Nephron (organoid): ENCODE data around the gene PHAF1.
A peak's percentile ranks its signal among the peaks of the same experiment; 100 is the strongest.

Experiments
- H3K27ac Mint-ChIP-seq, 3 experiments: 2 replicates each; pipeline ENCODE4 v1.8.0; 2020; ENCODE audit warnings: mixed read lengths in 3 of 3, mild to moderate bottlenecking in 2 of 3, moderate library complexity in 1 of 3
- H3K27me3 Mint-ChIP-seq: 2 replicates; pipeline ENCODE4 v1.8.0; 2021; ENCODE audit warnings: low read depth, mild to moderate bottlenecking, moderate library complexity, mixed read lengths
- H3K36me3 Mint-ChIP-seq: 2 replicates; pipeline ENCODE4 v1.8.0; 2020; ENCODE audit warnings: low read depth, mixed read lengths
- H3K4me1 Mint-ChIP-seq: 2 replicates; pipeline ENCODE4 v1.8.0; 2020; ENCODE audit warnings: mixed read lengths
- H3K4me3 Mint-ChIP-seq, 3 experiments: 2 replicates each; pipeline ENCODE4 v1.8.0; 2020; ENCODE audit warnings: mild to moderate bottlenecking in 3 of 3, mixed read lengths in 3 of 3, moderate library complexity in 2 of 3
- H3K9me3 Mint-ChIP-seq: 2 replicates; pipeline ENCODE4 v1.8.0; 2020; ENCODE audit warnings: mixed read lengths
- CTCF ChIP-seq, 3 experiments: fragments of 200-600 bp; sonication (generic); IDR thresholded peaks; one replicate each; pipeline ENCODE4 v1.5.0; 2021; ENCODE audit warnings: antibody characterized with exemption in 3 of 3; ENCODE audit not compliant: unreplicated experiment in 3 of 3

The PHAF1 gene

DNA sequence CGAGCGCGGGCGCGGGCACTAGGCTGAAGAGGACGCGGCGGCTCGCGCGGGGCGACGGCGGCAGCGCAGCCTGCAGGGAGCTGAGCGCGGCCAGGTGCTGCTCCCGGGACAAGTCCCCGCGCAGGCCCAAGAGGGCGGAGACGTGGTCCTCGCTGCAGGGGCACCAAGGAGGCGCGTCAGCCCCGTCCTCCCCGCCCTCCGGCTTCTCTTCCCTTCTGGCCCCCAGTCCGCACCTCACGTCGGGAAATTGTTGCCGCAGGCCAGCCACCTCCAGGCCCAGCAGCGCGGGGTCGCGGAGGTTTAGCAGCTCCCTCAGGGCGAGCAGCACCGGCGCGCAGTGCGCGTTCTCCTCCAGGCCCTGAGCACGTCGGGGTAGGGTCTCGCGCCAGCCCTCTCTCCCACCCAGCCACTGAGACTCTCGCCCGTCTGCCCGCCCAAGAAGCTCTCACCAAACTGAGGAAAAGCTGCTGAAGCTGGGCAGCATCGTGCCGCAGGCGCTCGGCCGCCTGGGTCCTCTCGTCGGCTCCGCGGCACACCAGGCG, 74.8 kb downstream of the PHAF1 start:
- no peaks in the 10 kb centered on the region for H3K36me3 Mint-ChIP-seq
- peaks cover 8% of the 10 kb centered on the region for H3K4me1 Mint-ChIP-seq
- H3K9me3 Mint-ChIP-seq: no peaks in the 10 kb centered on the region
- H3K27me3 Mint-ChIP-seq: peaks cover 10% of the 10 kb centered on the region
- H3K27ac Mint-ChIP-seq: no peak overlapping the region
- H3K4me3 Mint-ChIP-seq: peak overlapping the region; percentile 33 to 68 (median 67)
- no peak for TF ChIP-seq CTCF (IDR thresholded peaks at IDR 0.05; ENCODE audit: unreplicated experiment in 3 of 3)

GRCh38 chr16:67184995-67185650, 75.4 kb downstream of the PHAF1 start:
- Mint-ChIP-seq H3K36me3 (no peaks in the 10 kb centered on the region), H3K4me3 (peak overlapping the region; percentile 89 to 94 (median 89)), H3K27ac (peak overlapping the region; percentile 21 to 40 (median 32)), H3K9me3 (no peaks in the 10 kb centered on the region), H3K4me1 (peaks cover 8% of the 10 kb centered on the region), H3K27me3 (peaks cover 10% of the 10 kb centered on the region)
- TF ChIP-seq CTCF (IDR thresholded peaks at IDR 0.05; ENCODE audit: unreplicated experiment in 3 of 3): peak; percentile 81 to 92 (median 81)

GRCh38 chr16:67185651-67186134, 76.0 kb downstream of the PHAF1 start:
- peak in 1 of 3 experiments; percentile 26 for TF ChIP-seq CTCF (IDR thresholded peaks at IDR 0.05; ENCODE audit: unreplicated experiment in 3 of 3)
- Mint-ChIP-seq H3K4me1 (peaks cover 8% of the 10 kb centered on the region), H3K4me3 (peak overlapping the region; percentile 89 to 94 (median 89)), H3K27ac (peak overlapping the region in 2 of 3 experiments; percentile 21 to 40), H3K9me3 (no peaks in the 10 kb centered on the region), H3K36me3 (no peaks in the 10 kb centered on the region), H3K27me3 (peaks cover 10% of the 10 kb centered on the region)

DNA sequence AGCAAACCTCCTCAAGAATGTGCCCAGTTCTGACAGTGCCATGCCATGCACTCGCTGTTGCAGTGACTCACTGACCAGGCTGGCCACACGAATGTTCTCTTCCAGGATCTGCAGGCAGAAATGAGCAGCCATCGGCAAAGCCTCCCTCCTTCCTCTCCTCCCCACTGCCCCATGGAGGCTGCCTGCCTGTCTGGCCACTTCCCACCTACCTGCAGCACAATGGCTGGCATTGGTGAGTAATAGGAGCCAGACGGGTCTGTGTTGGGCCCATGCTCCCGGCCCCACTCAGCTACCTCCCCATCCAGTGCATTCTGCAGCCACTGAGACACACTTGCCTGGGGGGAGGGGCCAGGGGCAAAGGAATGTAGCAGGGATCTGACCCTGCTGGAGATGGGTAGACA, 76.8 kb downstream of the PHAF1 start:
- no peak overlapping the region for H3K27ac Mint-ChIP-seq
- peaks cover 13% of the 10 kb centered on the region for H3K4me1 Mint-ChIP-seq
- peaks cover 10% of the 10 kb centered on the region for H3K27me3 Mint-ChIP-seq
- no peak overlapping the region for H3K4me3 Mint-ChIP-seq
- no peaks in the 10 kb centered on the region for H3K9me3 Mint-ChIP-seq
- no peak for TF ChIP-seq CTCF (IDR thresholded peaks at IDR 0.05; ENCODE audit: unreplicated experiment in 3 of 3)
- no peaks in the 10 kb centered on the region for H3K36me3 Mint-ChIP-seq

GRCh38 chr16:67187175-67187890, 77.6 kb downstream of the PHAF1 start:
- Mint-ChIP-seq H3K4me1 (peaks cover 18% of the 10 kb centered on the region), H3K27ac (no peak overlapping the region), H3K27me3 (peaks cover 10% of the 10 kb centered on the region), H3K4me3 (no peak overlapping the region), H3K36me3 (no peaks in the 10 kb centered on the region), H3K9me3 (no peaks in the 10 kb centered on the region)
- no peak for TF ChIP-seq CTCF (IDR thresholded peaks at IDR 0.05; ENCODE audit: unreplicated experiment in 3 of 3)
